AG04450 (cell line): ENCODE measurements around the gene PIKFYVE. TPM values are rescaled to one million over a fixed set of nuclear protein-coding genes. Genes with fewer than 3 reads are reported as not detected.
"Not testable (repeated sequence)": the region's sequence is repeated elsewhere in the genome, so short reads cannot be mapped to it uniquely, and the experiment has no call there.

Source experiments
- CTCF ChIA-PET: fragments of 300-600, 350-600 bp; formaldehyde crosslinking; extraction: SDS; loops from one replicate; lab custom pipeline; 2022; ENCODE audit warnings: antibody characterized with exemption, inconsistent platforms; lab: Charles Lee
- POLR2A ChIA-PET: fragments of 350-600 bp; formaldehyde crosslinking; extraction: SDS; loops from one replicate; lab custom pipeline; 2021; ENCODE audit warnings: antibody characterized with exemption, inconsistent platforms; lab: Yijun Ruan, JAX
- DNase-seq: peaks from one replicate; pipeline ENCODE4 v3.0.0-alpha.2; 2011; ENCODE audit warnings: low read depth, low spot score
- H3K27ac ChIP-seq: one replicate; pipeline ENCODE4 v1.5.1; 2012; ENCODE audit warnings: low read depth, low read length, control low read depth
- H3K27me3 ChIP-seq: one replicate; pipeline ENCODE4 v1.6.0; 2012; ENCODE audit warnings: low read length; ENCODE audit not compliant: control insufficient read depth, insufficient read depth
- H3K4me3 ChIP-seq: 2 replicates; pipeline ENCODE4 v1.5.1; 2011; ENCODE audit warnings: mild to moderate bottlenecking, low read depth, low read length, control low read depth
- H3K9me3 ChIP-seq: 2 replicates; pipeline ENCODE4 v1.5.1; 2012; ENCODE audit warnings: low read length; ENCODE audit not compliant: control insufficient read depth, insufficient read depth
- polyA plus RNA-seq: library from polyadenylated mRNA; depleted of rRNA; stranded (reverse); fragments of >200 nt; gene quantifications from 2 replicates; pipeline ENCODE4 v1.2.3, GENCODE V29; 2011
- TF ChIP-seq, protein P1 (sequence below): IDR thresholded peaks from 2 replicates; pipeline ENCODE4 v1.5.1; 2011; ENCODE audit warnings: low read depth, low read length, control low read depth, inconsistent platforms

Gene PIKFYVE
- polyA plus RNA-seq, 1 experiment = 23.8 TPM

DNA sequence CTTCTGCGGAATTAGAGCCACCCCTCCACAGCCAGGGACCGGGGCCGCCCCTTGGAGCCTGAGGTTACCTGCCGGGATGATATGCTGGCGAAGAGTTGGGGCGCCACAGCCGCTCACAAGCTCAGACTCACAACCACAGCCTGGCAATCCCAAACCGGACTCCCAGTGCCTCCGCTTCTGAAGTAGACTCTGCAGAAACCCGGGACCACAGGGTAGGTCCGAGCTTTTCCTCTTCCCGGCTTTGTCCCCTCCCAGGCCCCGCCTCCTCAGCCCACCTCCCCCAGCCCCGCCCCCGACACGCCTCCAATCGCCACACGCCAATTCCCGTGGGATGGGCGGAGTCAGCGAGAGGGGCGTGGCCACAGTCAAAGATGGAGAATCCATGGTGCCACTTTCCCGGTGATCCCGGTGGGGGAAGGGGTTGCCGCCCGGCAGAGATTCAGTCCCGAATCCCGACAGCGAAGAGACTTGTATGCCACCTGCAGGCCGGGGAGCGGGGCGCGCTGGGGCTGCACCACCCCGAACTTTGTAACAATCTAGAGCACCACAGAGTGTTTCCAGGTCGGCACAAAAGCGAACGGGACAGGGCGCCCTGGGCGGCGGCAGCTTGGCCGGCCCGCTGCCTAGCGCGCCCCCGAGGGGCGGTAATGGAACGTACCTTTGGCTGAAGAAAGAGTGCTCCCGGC lies 11.0 kb upstream of the PIKFYVE start, which contains the start of gene IDH1:
Gene IDH1 (minus strand): TSS at position 201 of the 686 bp plus-strand sequence. CDS start 3,520 bp downstream, outside the sequence.
- ChIA-PET POLR2A (interaction anchor here (0.7 to 2.4 kb wide), 3 partner anchors 10 to 114 kb away, joined by 4 to 25 read pairs (median 6); partner anchors contain the start of gene PIKFYVE), CTCF (interaction anchor here (0.6 to 6.0 kb wide), 16 partner anchors 10 to 626 kb away, joined by 3 to 73 read pairs (median 6); partner anchors contain the start of gene PIKFYVE)
- Histone ChIP-seq H3K27me3 (no peaks in the 10 kb centered on the region), H3K27ac (peak within 1 kb of the TSS; percentile 42), H3K4me3 (peak within 1 kb of the TSS; percentile 85), H3K9me3 (no peaks in the 10 kb centered on the region)
- peak; percentile 82 for DNase-seq
- TF ChIP-seq, protein P1, sequence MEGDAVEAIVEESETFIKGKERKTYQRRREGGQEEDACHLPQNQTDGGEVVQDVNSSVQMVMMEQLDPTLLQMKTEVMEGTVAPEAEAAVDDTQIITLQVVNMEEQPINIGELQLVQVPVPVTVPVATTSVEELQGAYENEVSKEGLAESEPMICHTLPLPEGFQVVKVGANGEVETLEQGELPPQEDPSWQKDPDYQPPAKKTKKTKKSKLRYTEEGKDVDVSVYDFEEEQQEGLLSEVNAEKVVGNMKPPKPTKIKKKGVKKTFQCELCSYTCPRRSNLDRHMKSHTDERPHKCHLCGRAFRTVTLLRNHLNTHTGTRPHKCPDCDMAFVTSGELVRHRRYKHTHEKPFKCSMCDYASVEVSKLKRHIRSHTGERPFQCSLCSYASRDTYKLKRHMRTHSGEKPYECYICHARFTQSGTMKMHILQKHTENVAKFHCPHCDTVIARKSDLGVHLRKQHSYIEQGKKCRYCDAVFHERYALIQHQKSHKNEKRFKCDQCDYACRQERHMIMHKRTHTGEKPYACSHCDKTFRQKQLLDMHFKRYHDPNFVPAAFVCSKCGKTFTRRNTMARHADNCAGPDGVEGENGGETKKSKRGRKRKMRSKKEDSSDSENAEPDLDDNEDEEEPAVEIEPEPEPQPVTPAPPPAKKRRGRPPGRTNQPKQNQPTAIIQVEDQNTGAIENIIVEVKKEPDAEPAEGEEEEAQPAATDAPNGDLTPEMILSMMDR = peak; percentile 62

DNA sequence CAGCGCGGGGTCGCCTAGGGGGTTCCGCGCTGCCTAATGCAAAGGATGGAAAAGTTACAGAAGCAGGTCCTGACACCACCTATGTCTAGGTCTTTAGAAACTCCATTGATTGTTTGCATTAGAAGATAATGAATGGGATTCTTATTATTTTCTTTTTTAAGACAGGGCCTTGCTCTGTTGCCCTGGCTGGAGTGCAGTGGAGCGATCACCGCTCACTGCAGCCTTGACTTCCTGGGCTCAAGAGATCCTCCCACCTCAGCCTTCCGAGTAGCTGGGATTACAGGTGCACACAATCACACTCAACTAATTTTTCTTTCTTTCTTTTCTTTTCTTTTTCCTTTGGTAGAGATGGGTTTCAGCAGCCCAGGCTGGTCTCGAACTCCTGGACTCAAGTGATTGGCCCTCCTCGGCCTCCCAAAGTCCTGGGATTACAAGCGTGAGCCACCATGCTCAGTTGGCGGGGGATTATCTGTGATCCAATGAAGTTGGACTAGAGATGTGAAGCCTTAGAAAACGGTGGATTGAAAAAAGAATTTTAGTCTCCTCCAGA lies 10.4 kb upstream of the PIKFYVE start:
- Histone ChIP-seq H3K9me3 (no peaks in the 10 kb centered on the region), H3K4me3 (peak overlapping the region; percentile 78), H3K27me3 (no peaks in the 10 kb centered on the region), H3K27ac (no peak overlapping the region)
- ChIA-PET POLR2A (interaction anchor here (1.9 to 2.4 kb wide), 2 partner anchors 9 to 11 kb away, joined by 6 to 25 read pairs; partner anchors contain the start of gene PIKFYVE), CTCF (interaction anchor here (0.6 to 6.0 kb wide), 7 partner anchors 10 to 627 kb away, joined by 4 to 73 read pairs (median 7); partner anchors contain the start of gene PIKFYVE)
- DNase-seq = no peak
- TF ChIP-seq, protein P1 = no peak

DNA sequence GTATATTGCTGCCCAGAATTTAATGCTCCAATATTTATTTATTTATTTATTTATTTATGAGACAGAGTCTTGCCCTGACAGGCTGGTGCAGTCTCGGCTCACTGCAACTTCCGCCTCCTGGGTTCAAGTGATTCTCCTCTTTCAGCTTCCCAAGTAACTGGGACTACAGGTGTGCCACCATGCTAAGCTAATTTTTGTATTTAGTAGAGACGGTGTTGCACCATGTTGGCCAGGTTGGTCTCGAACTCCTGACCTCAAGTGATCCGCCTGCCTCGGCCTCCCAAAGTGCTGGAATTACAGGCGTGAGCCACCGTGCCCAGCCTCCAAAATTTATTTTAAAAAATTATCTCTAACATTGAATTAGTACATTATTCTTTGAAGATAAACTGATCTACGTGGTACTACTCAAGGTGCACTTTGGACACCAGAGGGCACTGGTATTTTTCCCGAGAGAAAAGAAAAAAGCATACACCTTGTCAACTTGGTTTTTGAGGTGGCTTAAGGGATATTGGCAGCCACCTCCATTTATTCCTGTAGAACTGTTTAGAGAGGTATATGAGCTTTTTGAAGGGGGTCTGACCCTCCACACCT lies 9.8 kb upstream of the PIKFYVE start:
- TF ChIP-seq, protein P1 = peak; percentile 7; the same call in 1 of the 2 replicates
- ChIA-PET CTCF (interaction anchor here (4.7 to 6.0 kb wide), 2 partner anchors 11 to 81 kb away, joined by 57 to 73 read pairs; partner anchors contain the start of gene PIKFYVE), POLR2A (interaction anchor here (1.2 kb wide), 1 partner anchor 10 kb away, joined by 3 read pairs; the partner anchor contains the start of gene PIKFYVE)
- Histone ChIP-seq H3K27me3 (no peaks in the 10 kb centered on the region), H3K9me3 (no peaks in the 10 kb centered on the region), H3K4me3 (no peak overlapping the region), H3K27ac (no peak overlapping the region)
- no peak for DNase-seq

DNA sequence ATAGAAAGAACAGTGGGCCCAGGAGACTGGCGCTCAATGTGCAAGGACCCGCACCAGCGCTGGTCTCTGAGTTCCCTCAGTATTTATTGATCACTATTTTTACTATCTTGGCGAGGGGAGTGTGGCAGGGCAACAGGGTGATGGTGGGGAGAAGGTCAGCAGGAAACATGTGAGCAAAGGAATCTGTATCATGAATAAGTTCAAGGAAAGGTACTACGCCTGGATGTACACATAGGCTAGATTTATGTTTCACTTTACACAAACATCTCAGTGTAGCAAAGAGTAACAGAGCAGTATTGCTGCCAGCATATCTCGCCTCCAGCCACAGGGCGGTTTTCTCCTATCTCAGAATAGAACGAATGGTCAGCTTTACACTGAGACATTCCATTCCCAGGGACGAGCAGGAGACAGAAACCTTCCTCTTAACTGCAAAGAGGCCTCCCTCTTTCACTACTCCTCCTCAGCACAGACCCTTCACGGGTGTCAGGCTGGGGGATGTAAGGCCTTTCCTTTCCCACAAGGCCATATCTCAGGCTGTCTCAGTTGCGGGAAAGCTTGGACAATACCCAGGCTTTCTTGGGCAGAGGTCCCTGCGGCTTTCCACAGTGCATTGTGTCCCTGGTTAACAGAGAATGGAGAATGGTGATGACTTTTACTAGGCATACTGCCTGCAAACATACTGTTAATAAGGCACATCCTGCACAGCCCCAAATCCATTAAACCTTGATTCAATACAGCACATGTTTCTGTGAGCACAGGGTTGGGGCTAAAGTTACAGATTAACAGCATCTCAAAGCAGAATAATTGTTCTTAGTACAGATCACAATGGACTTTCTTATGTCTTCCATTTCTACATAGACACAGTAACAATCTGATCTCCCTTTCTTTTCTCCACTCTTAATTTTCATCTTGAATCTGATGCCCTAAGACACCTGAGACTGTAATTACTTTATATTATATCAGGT lies 8.9 kb upstream of the PIKFYVE start:
- DNase-seq, H3K4me3 ChIP-seq, H3K27me3 ChIP-seq, H3K9me3 ChIP-seq: not testable (repeated sequence)
- peak overlapping the region; percentile 13 for H3K27ac ChIP-seq
- ChIA-PET CTCF (interaction anchor here (1.7 to 4.7 kb wide), 2 partner anchors 10 to 82 kb away, joined by 7 to 57 read pairs; partner anchors contain the start of gene PIKFYVE), POLR2A (interaction anchor here (1.2 kb wide), 1 partner anchor 9 kb away, joined by 3 read pairs; the partner anchor contains the start of gene PIKFYVE)
